Measurements from ENCODE around the gene MFSD8.
"Not testable (repeated sequence)": the region's sequence is repeated elsewhere in the genome, so short reads cannot be mapped to it uniquely, and the experiment has no call there.

The MFSD8 gene

GRCh38 chr4:127930175-127930574 is 34.8 kb downstream of the MFSD8 start:
- Histone ChIP-seq H3K9me3 (ENCODE audit: control insufficient read depth, low read depth, low read length) (no peaks in the 10 kb centered on the region), H3K9ac (ENCODE audit: low read length) (no peak overlapping the region), H3K4me3 (ENCODE audit: low read length) (no peak overlapping the region), H3K27me3 (ENCODE audit: control insufficient read depth, insufficient read depth, low read length) (no peaks in the 10 kb centered on the region), H3K4me1 (ENCODE audit: control insufficient read depth, low read depth, low read length) (no peaks in the 10 kb centered on the region), H3K36me3 (ENCODE audit: control insufficient read depth, low read depth, low read length) (no peaks in the 10 kb centered on the region), H3K27ac (ENCODE audit: low read length) (no peak overlapping the region)

GRCh38 chr4:127925720-127926119 is 39.3 kb downstream of the MFSD8 start:
- H3K27ac ChIP-seq (ENCODE audit: low read length); H3K4me1 ChIP-seq (ENCODE audit: control insufficient read depth, low read depth, low read length); H3K9me3 ChIP-seq (ENCODE audit: control insufficient read depth, low read depth, low read length); H3K4me3 ChIP-seq (ENCODE audit: low read length); H3K27me3 ChIP-seq (ENCODE audit: control insufficient read depth, insufficient read depth, low read length); H3K9ac ChIP-seq (ENCODE audit: low read length); H3K36me3 ChIP-seq (ENCODE audit: control insufficient read depth, low read depth, low read length): not testable (repeated sequence)

- no peaks in the 10 kb centered on the region for H3K27me3 ChIP-seq (ENCODE audit: control insufficient read depth, insufficient read depth, low read length)
- H3K9me3 ChIP-seq (ENCODE audit: control insufficient read depth, low read depth, low read length) = no peaks in the 10 kb centered on the region
- no peak overlapping the region for H3K9ac ChIP-seq (ENCODE audit: low read length)
- no peak overlapping the region for H3K4me3 ChIP-seq (ENCODE audit: low read length)
- H3K4me1 ChIP-seq (ENCODE audit: control insufficient read depth, low read depth, low read length) = no peaks in the 10 kb centered on the region
- H3K27ac ChIP-seq (ENCODE audit: low read length) = no peak overlapping the region
- H3K36me3 ChIP-seq (ENCODE audit: control insufficient read depth, low read depth, low read length) = peaks cover 17% of the 10 kb centered on the region
Measured at GRCh38 chr4:127922226-127922625, 42.7 kb downstream of the MFSD8 start.

- H3K27me3 ChIP-seq (ENCODE audit: control insufficient read depth, insufficient read depth, low read length) = no peaks in the 10 kb centered on the region
Measured at GRCh38 chr4:127920521-127920920, 44.5 kb downstream of the MFSD8 start.

GRCh38 chr4:127917151-127917550 is 47.8 kb downstream of the MFSD8 start:
- Histone ChIP-seq H3K9me3 (ENCODE audit: control insufficient read depth, low read depth, low read length) (no peaks in the 10 kb centered on the region), H3K27me3 (ENCODE audit: control insufficient read depth, insufficient read depth, low read length) (no peaks in the 10 kb centered on the region), H3K4me3 (ENCODE audit: low read length) (no peak overlapping the region), H3K4me1 (ENCODE audit: control insufficient read depth, low read depth, low read length) (no peaks in the 10 kb centered on the region), H3K9ac (ENCODE audit: low read length) (no peak overlapping the region), H3K27ac (ENCODE audit: low read length) (no peak overlapping the region), H3K36me3 (ENCODE audit: control insufficient read depth, low read depth, low read length) (peaks cover 17% of the 10 kb centered on the region)

More at GRCh38 chr4:127920521-127920920, 44.5 kb downstream of the MFSD8 start:
- Histone ChIP-seq H3K4me3 (ENCODE audit: low read length) (no peak overlapping the region), H3K27ac (ENCODE audit: low read length) (no peak overlapping the region), H3K9ac (ENCODE audit: low read length) (no peak overlapping the region), H3K9me3 (ENCODE audit: control insufficient read depth, low read depth, low read length) (no peaks in the 10 kb centered on the region), H3K36me3 (ENCODE audit: control insufficient read depth, low read depth, low read length) (peaks cover 17% of the 10 kb centered on the region), H3K4me1 (ENCODE audit: control insufficient read depth, low read depth, low read length) (no peaks in the 10 kb centered on the region)

GRCh38 chr4:127916512-127916911 is 48.5 kb downstream of the MFSD8 start:
- Histone ChIP-seq H3K27ac (ENCODE audit: low read length) (no peak overlapping the region), H3K4me1 (ENCODE audit: control insufficient read depth, low read depth, low read length) (no peaks in the 10 kb centered on the region), H3K4me3 (ENCODE audit: low read length) (no peak overlapping the region), H3K9ac (ENCODE audit: low read length) (no peak overlapping the region), H3K9me3 (ENCODE audit: control insufficient read depth, low read depth, low read length) (no peaks in the 10 kb centered on the region), H3K36me3 (ENCODE audit: control insufficient read depth, low read depth, low read length) (peaks cover 16% of the 10 kb centered on the region), H3K27me3 (ENCODE audit: control insufficient read depth, insufficient read depth, low read length) (no peaks in the 10 kb centered on the region)

GRCh38 chr4:127905029-127905428 is 59.9 kb downstream of the MFSD8 start:
- no peaks in the 10 kb centered on the region for H3K27me3 ChIP-seq (ENCODE audit: control insufficient read depth, insufficient read depth, low read length)
- H3K27ac ChIP-seq (ENCODE audit: low read length) = no peak overlapping the region
- H3K36me3 ChIP-seq (ENCODE audit: control insufficient read depth, low read depth, low read length) = no peaks in the 10 kb centered on the region
- H3K9me3 ChIP-seq (ENCODE audit: control insufficient read depth, low read depth, low read length) = no peaks in the 10 kb centered on the region
- no peak overlapping the region for H3K4me3 ChIP-seq (ENCODE audit: low read length)
- H3K9ac ChIP-seq (ENCODE audit: low read length) = no peak overlapping the region
- no peaks in the 10 kb centered on the region for H3K4me1 ChIP-seq (ENCODE audit: control insufficient read depth, low read depth, low read length)

- not testable (repeated sequence) for H3K4me3 ChIP-seq (ENCODE audit: low read length); H3K9me3 ChIP-seq (ENCODE audit: control insufficient read depth, low read depth, low read length); H3K27me3 ChIP-seq (ENCODE audit: control insufficient read depth, insufficient read depth, low read length); H3K9ac ChIP-seq (ENCODE audit: low read length); H3K4me1 ChIP-seq (ENCODE audit: control insufficient read depth, low read depth, low read length); H3K27ac ChIP-seq (ENCODE audit: low read length)
- H3K36me3 ChIP-seq (ENCODE audit: control insufficient read depth, low read depth, low read length) = peaks cover 36% of the 10 kb centered on the region
Measured at GRCh38 chr4:127899682-127900081, 65.3 kb downstream of the MFSD8 start.

- Histone ChIP-seq H3K4me1 (ENCODE audit: control insufficient read depth, low read depth, low read length) (no peaks in the 10 kb centered on the region), H3K27me3 (ENCODE audit: control insufficient read depth, insufficient read depth, low read length) (no peaks in the 10 kb centered on the region), H3K9me3 (ENCODE audit: control insufficient read depth, low read depth, low read length) (no peaks in the 10 kb centered on the region), H3K27ac (ENCODE audit: low read length) (no peak overlapping the region), H3K36me3 (ENCODE audit: control insufficient read depth, low read depth, low read length) (peaks cover 65% of the 10 kb centered on the region), H3K4me3 (ENCODE audit: low read length) (no peak overlapping the region), H3K9ac (ENCODE audit: low read length) (no peak overlapping the region)
Measured at GRCh38 chr4:127896528-127896927, 68.4 kb downstream of the MFSD8 start.

GRCh38 chr4:127896069-127896468 is 68.9 kb downstream of the MFSD8 start:
- H3K27me3 ChIP-seq (ENCODE audit: control insufficient read depth, insufficient read depth, low read length) = no peaks in the 10 kb centered on the region
- no peak overlapping the region for H3K9ac ChIP-seq (ENCODE audit: low read length)
- no peak overlapping the region for H3K27ac ChIP-seq (ENCODE audit: low read length)
- H3K9me3 ChIP-seq (ENCODE audit: control insufficient read depth, low read depth, low read length) = no peaks in the 10 kb centered on the region
- H3K4me3 ChIP-seq (ENCODE audit: low read length) = no peak overlapping the region
- H3K36me3 ChIP-seq (ENCODE audit: control insufficient read depth, low read depth, low read length) = peaks cover 67% of the 10 kb centered on the region
- H3K4me1 ChIP-seq (ENCODE audit: control insufficient read depth, low read depth, low read length) = no peaks in the 10 kb centered on the region

- Histone ChIP-seq H3K9ac (ENCODE audit: low read length) (no peak overlapping the region), H3K36me3 (ENCODE audit: control insufficient read depth, low read depth, low read length) (peaks cover 90% of the 10 kb centered on the region), H3K4me1 (ENCODE audit: control insufficient read depth, low read depth, low read length) (no peaks in the 10 kb centered on the region), H3K27ac (ENCODE audit: low read length) (no peak overlapping the region), H3K4me3 (ENCODE audit: low read length) (no peak overlapping the region), H3K27me3 (ENCODE audit: control insufficient read depth, insufficient read depth, low read length) (no peaks in the 10 kb centered on the region), H3K9me3 (ENCODE audit: control insufficient read depth, low read depth, low read length) (no peaks in the 10 kb centered on the region)
Measured at GRCh38 chr4:127889903-127890302, 75.1 kb downstream of the MFSD8 start.

- Histone ChIP-seq H3K36me3 (ENCODE audit: control insufficient read depth, low read depth, low read length) (peaks cover 91% of the 10 kb centered on the region), H3K9me3 (ENCODE audit: control insufficient read depth, low read depth, low read length) (no peaks in the 10 kb centered on the region), H3K4me1 (ENCODE audit: control insufficient read depth, low read depth, low read length) (no peaks in the 10 kb centered on the region), H3K9ac (ENCODE audit: low read length) (no peak overlapping the region), H3K4me3 (ENCODE audit: low read length) (no peak overlapping the region), H3K27me3 (ENCODE audit: control insufficient read depth, insufficient read depth, low read length) (no peaks in the 10 kb centered on the region), H3K27ac (ENCODE audit: low read length) (no peak overlapping the region)
Measured at GRCh38 chr4:127888559-127888958, 76.4 kb downstream of the MFSD8 start.

Data from iPS-18a (cell line).